BLaER1 (cell line): Measurements from ENCODE around the gene DLG2.

Experiments used
- H3K27ac ChIP-seq: shearing (Covaris generic); formaldehyde crosslinking; 2 replicates; pipeline ENCODE4 v1.8.1; 2022
- H3K27me3 ChIP-seq: shearing (Covaris generic); formaldehyde crosslinking; 2 replicates; pipeline ENCODE4 v1.8.1; 2022
- H3K36me3 ChIP-seq: shearing (Covaris generic); formaldehyde crosslinking; 2 replicates; pipeline ENCODE4 v1.8.1; 2022
- H3K4me1 ChIP-seq: shearing (Covaris generic); formaldehyde crosslinking; 2 replicates; pipeline ENCODE4 v1.8.1; 2022
- H3K4me2 ChIP-seq: shearing (Covaris generic); formaldehyde crosslinking; 2 replicates; pipeline ENCODE4 v1.8.1; 2022
- H3K4me3 ChIP-seq: shearing (Covaris generic); formaldehyde crosslinking; 2 replicates; pipeline ENCODE4 v1.8.1; 2022
- H3K9ac ChIP-seq: shearing (Covaris generic); formaldehyde crosslinking; 2 replicates; pipeline ENCODE4 v1.8.1; 2022
- H3K9me3 ChIP-seq: shearing (Covaris generic); formaldehyde crosslinking; 2 replicates; pipeline ENCODE4 v1.8.1; 2022
- H4K20me1 ChIP-seq: shearing (Covaris generic); formaldehyde crosslinking; 2 replicates; pipeline ENCODE4 v1.8.1; 2022
- Cebpa-rat ChIP-seq: shearing (Covaris generic); IDR thresholded peaks from 2 replicates; pipeline ENCODE4 v1.8.1; 2022

DLG2 gene

GRCh38 chr11:83680321-83680720 is 1946.8 kb downstream of the DLG2 start:
- no peak for TF ChIP-seq Cebpa-rat
- no peak overlapping the region for H3K4me2 ChIP-seq
- no peaks in the 10 kb centered on the region for H3K27me3 ChIP-seq

GRCh38 chr11:83678831-83679584 is 1948.1 kb downstream of the DLG2 start:
- no peaks in the 10 kb centered on the region for H4K20me1 ChIP-seq
- no peak overlapping the region for H3K27ac ChIP-seq
- TF ChIP-seq Cebpa-rat: no peak
- H3K36me3 ChIP-seq: no peaks in the 10 kb centered on the region
- no peaks in the 10 kb centered on the region for H3K9me3 ChIP-seq
- no peak overlapping the region for H3K4me3 ChIP-seq
- H3K9ac ChIP-seq: no peak overlapping the region
- no peaks in the 10 kb centered on the region for H3K27me3 ChIP-seq
- no peaks in the 10 kb centered on the region for H3K4me1 ChIP-seq
- H3K4me2 ChIP-seq: no peak overlapping the region

More at GRCh38 chr11:83680321-83680720, 1946.8 kb downstream of the DLG2 start:
- Histone ChIP-seq H3K9me3 (no peaks in the 10 kb centered on the region), H3K36me3 (no peaks in the 10 kb centered on the region), H3K4me1 (no peaks in the 10 kb centered on the region), H3K9ac (no peak overlapping the region), H3K4me3 (no peak overlapping the region), H3K27ac (no peak overlapping the region), H4K20me1 (no peaks in the 10 kb centered on the region)

- Histone ChIP-seq H4K20me1 (no peaks in the 10 kb centered on the region), H3K9me3 (no peaks in the 10 kb centered on the region), H3K4me2 (no peak overlapping the region), H3K9ac (no peak overlapping the region), H3K4me3 (no peak overlapping the region), H3K27me3 (no peaks in the 10 kb centered on the region), H3K36me3 (no peaks in the 10 kb centered on the region), H3K4me1 (no peaks in the 10 kb centered on the region), H3K27ac (no peak overlapping the region)
- TF ChIP-seq Cebpa-rat: no peak
Observed at GRCh38 chr11:83677730-83678129, 1949.4 kb downstream of the DLG2 start.

- Histone ChIP-seq H3K27ac (no peak overlapping the region), H4K20me1 (no peaks in the 10 kb centered on the region), H3K27me3 (no peaks in the 10 kb centered on the region), H3K9ac (no peak overlapping the region), H3K9me3 (no peaks in the 10 kb centered on the region), H3K36me3 (no peaks in the 10 kb centered on the region), H3K4me1 (no peaks in the 10 kb centered on the region), H3K4me3 (no peak overlapping the region), H3K4me2 (no peak overlapping the region)
- TF ChIP-seq Cebpa-rat: no peak
Observed at GRCh38 chr11:83676056-83676601, 1951.0 kb downstream of the DLG2 start.

GRCh38 chr11:83674102-83674896 is 1952.8 kb downstream of the DLG2 start:
- Histone ChIP-seq H3K9ac (no peak overlapping the region), H3K4me3 (no peak overlapping the region), H3K27me3 (no peaks in the 10 kb centered on the region), H3K4me1 (no peaks in the 10 kb centered on the region), H3K4me2 (no peak overlapping the region), H3K9me3 (no peaks in the 10 kb centered on the region), H4K20me1 (no peaks in the 10 kb centered on the region), H3K27ac (no peak overlapping the region), H3K36me3 (no peaks in the 10 kb centered on the region)
- no peak for TF ChIP-seq Cebpa-rat

- H4K20me1 ChIP-seq: no peaks in the 10 kb centered on the region
- no peak overlapping the region for H3K4me3 ChIP-seq
- H3K9ac ChIP-seq: no peak overlapping the region
- TF ChIP-seq Cebpa-rat: no peak
- H3K4me2 ChIP-seq: no peak overlapping the region
- no peaks in the 10 kb centered on the region for H3K27me3 ChIP-seq
- no peaks in the 10 kb centered on the region for H3K4me1 ChIP-seq
- no peak overlapping the region for H3K27ac ChIP-seq
- H3K9me3 ChIP-seq: no peaks in the 10 kb centered on the region
- H3K36me3 ChIP-seq: no peaks in the 10 kb centered on the region
Observed at GRCh38 chr11:83671289-83671688, 1955.9 kb downstream of the DLG2 start.

- H3K27ac ChIP-seq: no peak overlapping the region
- no peak overlapping the region for H3K9ac ChIP-seq
- no peaks in the 10 kb centered on the region for H3K36me3 ChIP-seq
- H3K4me3 ChIP-seq: no peak overlapping the region
- no peaks in the 10 kb centered on the region for H3K4me1 ChIP-seq
- no peaks in the 10 kb centered on the region for H3K27me3 ChIP-seq
- H4K20me1 ChIP-seq: no peaks in the 10 kb centered on the region
- H3K9me3 ChIP-seq: no peaks in the 10 kb centered on the region
- no peak for TF ChIP-seq Cebpa-rat
- H3K4me2 ChIP-seq: no peak overlapping the region
Observed at GRCh38 chr11:83666149-83666548, 1961.0 kb downstream of the DLG2 start.

- no peaks in the 10 kb centered on the region for H4K20me1 ChIP-seq
- no peak for TF ChIP-seq Cebpa-rat
- H3K4me3 ChIP-seq: no peak overlapping the region
- no peak overlapping the region for H3K27ac ChIP-seq
- no peaks in the 10 kb centered on the region for H3K36me3 ChIP-seq
- H3K4me2 ChIP-seq: no peak overlapping the region
- no peaks in the 10 kb centered on the region for H3K27me3 ChIP-seq
- no peaks in the 10 kb centered on the region for H3K4me1 ChIP-seq
- no peak overlapping the region for H3K9ac ChIP-seq
- no peaks in the 10 kb centered on the region for H3K9me3 ChIP-seq
Observed at GRCh38 chr11:83663988-83664387, 1963.2 kb downstream of the DLG2 start.

- Histone ChIP-seq H3K4me3 (no peak overlapping the region), H3K4me2 (no peak overlapping the region)
Observed at GRCh38 chr11:83663446-83663845, 1963.7 kb downstream of the DLG2 start.

GRCh38 chr11:83662494-83662893 is 1964.7 kb downstream of the DLG2 start:
- no peak for TF ChIP-seq Cebpa-rat
- Histone ChIP-seq H3K4me2 (no peak overlapping the region), H3K9ac (no peak overlapping the region), H3K36me3 (no peaks in the 10 kb centered on the region), H3K4me1 (no peaks in the 10 kb centered on the region), H3K9me3 (no peaks in the 10 kb centered on the region), H3K27me3 (no peaks in the 10 kb centered on the region), H4K20me1 (no peaks in the 10 kb centered on the region), H3K4me3 (no peak overlapping the region), H3K27ac (no peak overlapping the region)

More at GRCh38 chr11:83663446-83663845, 1963.7 kb downstream of the DLG2 start:
- Histone ChIP-seq H3K9ac (no peak overlapping the region), H3K36me3 (no peaks in the 10 kb centered on the region), H3K9me3 (no peaks in the 10 kb centered on the region), H4K20me1 (no peaks in the 10 kb centered on the region), H3K4me1 (no peaks in the 10 kb centered on the region), H3K27ac (no peak overlapping the region), H3K27me3 (no peaks in the 10 kb centered on the region)
- no peak for TF ChIP-seq Cebpa-rat
